VCaP (cell line): ENCODE measurements around the gene GAB2.

Source experiments
- H3K27ac ChIP-seq: fragments of 450-650 bp; 2 replicates; pipeline ENCODE4 v1.5.1; 2017
- CTCF ChIP-seq: fragments of 450-650 bp; conservative IDR thresholded peaks from 2 replicates; pipeline ENCODE4 v1.5.1; 2017; ENCODE audit warnings: mild to moderate bottlenecking, moderate library complexity

The GAB2 gene

GRCh38 chr11:78386215-78386941 lies 31.2 kb downstream of the GAB2 start:
- TF ChIP-seq CTCF, result no peak
- H3K27ac ChIP-seq, result no peak overlapping the region

- no peak for TF ChIP-seq CTCF
- no peak overlapping the region for H3K27ac ChIP-seq
Measured at GRCh38 chr11:78385205-78385604, 32.4 kb downstream of the GAB2 start.

GRCh38 chr11:78384231-78384630 lies 33.4 kb downstream of the GAB2 start:
- H3K27ac ChIP-seq, result no peak overlapping the region
- TF ChIP-seq CTCF, result no peak

- no peak overlapping the region for H3K27ac ChIP-seq
- TF ChIP-seq CTCF, result no peak
Measured at GRCh38 chr11:78381865-78382264, 35.8 kb downstream of the GAB2 start.

- TF ChIP-seq CTCF, result no peak
- no peak overlapping the region for H3K27ac ChIP-seq
Measured at GRCh38 chr11:78380615-78381051, 37.0 kb downstream of the GAB2 start.

GRCh38 chr11:78379039-78379670 lies 38.5 kb downstream of the GAB2 start:
- H3K27ac ChIP-seq, result no peak overlapping the region
- no peak for TF ChIP-seq CTCF

- no peak overlapping the region for H3K27ac ChIP-seq
- TF ChIP-seq CTCF, result no peak
Measured at GRCh38 chr11:78377625-78378418, 39.8 kb downstream of the GAB2 start.
